HCEC 1CT (cell line): ENCODE data around the gene HOXA3.

Source experiments
- DNase-seq: peaks from one replicate; pipeline ENCODE4 v3.0.0-alpha.2; 2017

HOXA3 gene

GRCh38 chr7:27177795-27178320 lies 25.5 kb upstream of the HOXA3 start:
- peak; percentile 23 for DNase-seq

GRCh38 chr7:27176962-27177794 lies 24.8 kb upstream of the HOXA3 start:
- peak; percentile 48 for DNase-seq

GRCh38 chr7:27176524-27176845 lies 24.1 kb upstream of the HOXA3 start:
- peak; percentile 26 for DNase-seq

- peak; percentile 69 for DNase-seq
Observed at GRCh38 chr7:27175626-27176523, 23.5 kb upstream of the HOXA3 start.

GRCh38 chr7:27174874-27175625 lies 22.7 kb upstream of the HOXA3 start:
- peak; percentile 41 for DNase-seq

- DNase-seq, result peak; percentile 67
Observed at GRCh38 chr7:27173956-27174873, 21.8 kb upstream of the HOXA3 start, which contains the start of gene HOXA10. HOXA10 (minus strand) TSS chr7:27174320; CDS start chr7:27174306, 14 bp downstream.

- peak; percentile 47 for DNase-seq
Observed at GRCh38 chr7:27173511-27173955, 21.1 kb upstream of the HOXA3 start.

GRCh38 chr7:27172823-27173510 lies 20.6 kb upstream of the HOXA3 start:
- peak; percentile 58 for DNase-seq

GRCh38 chr7:27172315-27172774 lies 20.0 kb upstream of the HOXA3 start:
- peak; percentile 62 for DNase-seq

GRCh38 chr7:27171637-27172314 lies 19.4 kb upstream of the HOXA3 start:
- DNase-seq, result peak; percentile 59

- peak; percentile 36 for DNase-seq
Observed at GRCh38 chr7:27171325-27171636, 18.9 kb upstream of the HOXA3 start.

- peak; percentile 5 for DNase-seq
Observed at GRCh38 chr7:27170426-27171324, 18.3 kb upstream of the HOXA3 start.

- DNase-seq, result peak; percentile 58
Observed at GRCh38 chr7:27169658-27170425, 17.5 kb upstream of the HOXA3 start.

- DNase-seq, result peak; percentile 74
Observed at GRCh38 chr7:27168265-27168947, 16.0 kb upstream of the HOXA3 start.

- peak; percentile 84 for DNase-seq
Observed at GRCh38 chr7:27167916-27168264, 15.5 kb upstream of the HOXA3 start.

- DNase-seq, result peak; percentile 75
Observed at GRCh38 chr7:27166531-27167505, 14.4 kb upstream of the HOXA3 start.
